Activated CD4-positive, CD25-positive, alpha-beta regulatory T cell treated with anti-CD3 and anti-CD28 coated beads, Interleukin-2, amount 50 U/mL, for 16 hours (primary cell): ENCODE results near the gene RASSF8.

ENCODE experiments used
- DNase-seq: peaks from one replicate; pipeline ENCODE4 v3.0.0-alpha.2; 2020; ENCODE audit warnings: low read depth, low spot score

Gene RASSF8

DNA sequence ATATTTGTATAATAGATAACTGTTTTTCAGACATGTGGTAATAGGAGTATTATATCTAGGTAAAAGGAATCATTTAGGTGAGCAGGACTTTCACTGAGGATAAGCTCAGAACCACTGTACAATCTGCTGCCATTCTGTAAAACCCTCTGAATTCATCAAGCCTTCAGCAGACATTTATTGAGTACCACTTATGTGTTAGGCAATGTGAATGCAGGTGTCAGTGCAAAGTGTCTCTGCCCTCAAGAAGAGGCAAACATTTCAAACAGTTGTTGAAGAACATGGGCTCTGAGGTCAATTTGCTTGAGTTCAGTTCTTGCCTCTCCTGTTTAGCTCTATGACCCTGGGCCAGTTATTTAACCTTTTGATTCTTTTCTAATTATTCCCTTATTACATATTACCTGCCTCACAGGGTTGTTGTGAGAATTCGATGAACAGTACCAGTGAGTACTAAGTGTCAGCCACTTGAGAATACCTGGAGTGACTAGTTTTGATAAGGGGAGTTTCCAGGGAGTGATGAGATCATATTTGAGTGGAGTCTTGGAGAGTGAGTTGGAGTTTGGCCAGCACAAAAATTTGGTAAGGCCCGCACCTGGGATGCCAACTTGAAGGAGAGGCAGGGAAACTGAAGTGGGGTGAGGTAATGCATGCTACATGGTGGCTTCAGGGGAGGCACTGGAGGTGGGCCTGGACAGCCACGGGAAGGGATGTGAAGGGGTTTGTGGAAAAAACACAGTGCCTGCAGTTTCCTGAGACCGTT lies 33.7 kb downstream of the RASSF8 start:
- DNase-seq, result no peak

DNA sequence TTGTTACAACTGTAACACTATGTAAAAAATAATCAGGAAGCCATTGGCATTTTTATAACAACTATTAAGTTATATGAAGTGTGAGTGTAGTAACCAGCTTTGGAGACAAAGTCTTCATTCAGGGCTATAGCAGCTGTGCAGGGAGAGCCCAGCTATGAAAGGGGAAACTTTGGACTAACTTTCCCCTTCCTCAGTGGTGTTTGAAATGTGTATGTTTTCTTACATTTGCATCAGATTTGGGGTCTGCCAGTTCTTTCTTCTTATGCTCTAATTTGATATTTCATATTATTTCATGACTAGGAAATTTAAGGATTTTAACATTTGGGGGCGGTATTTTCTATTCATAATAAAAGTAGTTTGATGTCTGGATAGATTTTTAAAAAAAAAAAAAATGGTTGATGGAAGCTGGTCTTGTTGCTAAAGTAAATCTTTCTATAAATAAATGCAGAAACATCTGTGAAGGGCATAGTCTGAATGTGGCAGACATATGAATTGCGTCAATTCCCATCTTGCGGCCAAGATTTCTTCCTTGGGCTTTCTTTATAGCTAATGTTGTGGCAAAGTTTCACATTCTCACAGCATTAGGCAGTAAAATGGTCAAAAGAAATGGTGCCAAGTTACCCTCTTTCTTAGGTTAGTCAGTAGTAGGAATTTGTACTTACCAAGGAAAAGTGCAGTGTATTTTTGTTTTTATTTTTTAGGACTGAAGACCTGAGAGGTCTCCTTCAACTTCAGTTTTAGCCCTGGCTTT lies 35.6 kb downstream of the RASSF8 start:
- no peak for DNase-seq

DNA sequence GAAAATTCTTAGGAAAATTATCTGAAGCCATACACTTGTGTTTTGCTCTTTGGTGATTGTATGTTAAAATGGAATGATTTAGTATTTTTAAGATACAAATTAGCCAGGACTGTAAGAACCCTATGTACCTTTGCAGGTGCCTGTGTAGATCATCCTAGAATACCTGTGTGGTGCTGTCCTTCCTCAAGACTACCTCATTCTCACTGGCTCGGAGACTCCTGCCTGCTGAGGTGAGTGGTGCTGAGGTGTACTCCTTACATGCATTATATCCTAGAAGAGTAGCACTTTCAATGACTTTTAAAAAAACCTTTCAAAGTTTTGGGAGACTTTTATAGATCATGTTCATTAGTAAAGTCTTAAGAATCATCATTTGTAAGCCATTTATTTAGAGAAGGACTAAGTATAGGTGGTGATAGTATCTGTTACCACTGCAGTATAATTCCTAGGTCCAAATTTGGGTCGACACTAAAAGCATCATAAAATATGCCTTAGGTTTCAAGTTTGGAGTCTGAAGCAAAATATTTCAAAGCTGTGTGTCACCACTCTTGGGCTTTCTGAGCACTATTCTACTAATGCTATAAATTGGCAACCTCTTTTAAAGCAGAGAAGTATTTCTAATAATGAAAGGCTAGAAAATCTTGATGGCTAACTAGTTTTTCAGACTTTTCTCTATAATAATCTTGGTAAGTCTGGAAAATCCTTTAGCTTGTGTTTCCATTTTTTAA lies 36.6 kb downstream of the RASSF8 start:
- no peak for DNase-seq

DNA sequence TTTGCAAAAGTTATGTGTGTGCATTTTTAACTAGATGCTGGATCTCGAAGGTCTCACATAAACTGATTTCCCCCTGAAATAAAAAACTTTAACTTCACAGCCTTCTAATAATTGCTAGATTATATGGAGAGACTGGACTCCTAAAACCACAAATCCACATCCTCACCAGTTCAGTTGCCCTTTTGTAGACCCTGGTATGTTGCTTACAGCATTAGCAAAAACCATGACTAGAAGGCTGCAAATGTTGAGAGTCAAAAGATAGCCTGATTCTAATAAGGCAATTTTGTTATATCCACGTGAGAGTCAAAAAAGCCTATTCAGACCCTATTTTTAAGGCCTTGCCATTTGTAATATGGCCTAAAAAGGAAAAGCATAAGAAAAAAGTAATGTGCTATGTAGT lies 37.4 kb downstream of the RASSF8 start:
- DNase-seq, result no peak

DNA sequence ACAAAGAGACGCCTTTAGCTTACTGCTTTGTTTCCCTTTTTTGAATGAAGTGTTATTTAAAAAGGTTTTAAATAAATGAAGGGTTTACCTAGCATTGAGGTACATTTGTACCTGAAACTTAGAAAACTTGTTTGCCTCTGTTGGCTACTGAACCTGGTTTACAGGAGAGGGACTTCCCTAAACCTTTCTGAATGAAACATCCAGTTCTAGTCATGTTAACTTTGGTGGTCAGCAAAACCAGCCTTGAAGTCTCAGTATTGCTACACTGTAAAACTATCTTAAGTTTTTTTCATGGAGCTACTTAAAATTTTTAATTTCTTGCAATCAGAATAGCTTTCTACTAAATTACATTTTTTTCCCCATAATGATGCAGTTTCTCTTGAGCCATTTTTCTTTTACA lies 38.2 kb downstream of the RASSF8 start:
- no peak for DNase-seq

DNA sequence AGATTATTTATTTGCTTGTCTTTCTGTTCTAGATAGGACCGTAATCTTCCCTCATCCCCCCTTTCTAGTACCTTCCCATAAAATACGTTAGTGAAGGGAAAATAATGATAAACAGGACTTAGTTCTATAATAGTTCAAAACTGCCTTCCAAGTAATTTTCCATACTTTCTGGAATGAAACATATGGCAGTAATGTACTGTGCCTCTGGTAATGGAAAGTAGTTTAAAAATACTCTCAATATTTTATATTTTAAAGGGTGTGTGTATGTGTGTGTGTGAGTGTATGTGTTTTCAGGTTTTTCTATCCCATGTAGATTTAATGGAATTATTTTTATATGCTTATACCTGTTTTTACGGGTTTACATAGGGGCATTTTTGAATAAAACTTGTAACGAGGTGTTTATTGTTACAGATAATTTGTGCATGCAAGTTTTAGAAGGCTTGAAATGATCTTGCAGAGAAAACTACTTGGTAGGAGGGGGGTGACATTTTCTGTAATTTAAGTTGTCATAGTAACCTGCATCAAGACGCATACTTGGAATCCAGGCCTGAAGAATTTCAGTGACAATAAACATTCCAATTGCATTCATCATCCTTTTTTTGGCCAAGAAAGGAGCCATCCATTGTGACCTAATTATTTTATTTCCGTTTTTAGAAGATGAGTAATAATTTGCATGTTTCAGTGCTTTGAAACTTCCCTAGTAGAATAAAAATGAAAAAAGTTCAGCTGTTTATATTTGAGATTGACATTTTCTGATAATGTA lies 38.9 kb downstream of the RASSF8 start:
- DNase-seq, result no peak

DNA sequence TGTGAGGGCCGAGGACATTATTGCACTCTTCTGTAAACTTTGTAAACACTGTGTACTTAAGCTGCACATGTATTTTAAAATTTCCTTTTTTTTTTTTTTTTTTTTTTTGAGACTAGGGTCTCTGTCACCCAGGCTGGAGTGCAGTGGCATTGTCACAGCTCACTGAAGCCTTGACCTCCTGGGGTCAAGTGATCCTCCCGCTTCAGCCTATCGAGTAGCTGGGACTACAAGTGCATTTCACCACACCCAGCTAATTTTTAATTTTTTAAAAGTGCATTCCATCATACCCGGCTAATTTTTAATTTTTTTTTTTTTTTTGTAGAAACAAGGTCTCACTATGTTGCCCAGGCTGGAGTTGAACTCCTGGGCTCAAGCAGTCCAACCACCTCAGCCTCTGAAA lies 42.4 kb downstream of the RASSF8 start:
- no peak for DNase-seq

DNA sequence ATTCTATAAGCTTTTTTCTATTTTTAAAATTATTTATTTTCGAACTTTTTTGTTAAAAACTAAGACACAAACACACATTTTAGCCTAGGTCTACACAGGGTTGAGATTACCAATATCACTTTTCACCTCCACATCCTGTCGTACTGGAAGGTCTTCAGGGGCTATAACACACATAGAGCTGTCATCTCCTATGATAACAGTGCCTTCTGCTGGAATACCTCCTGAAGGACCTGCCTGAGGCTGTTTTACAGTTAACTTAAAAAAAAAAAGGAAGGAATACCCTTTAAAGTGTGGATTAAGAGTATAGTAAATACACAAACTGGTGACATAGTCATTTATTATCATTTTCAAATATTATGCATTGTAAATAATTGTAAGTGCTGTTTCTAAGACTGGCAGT lies 43.0 kb downstream of the RASSF8 start:
- DNase-seq, result no peak

DNA sequence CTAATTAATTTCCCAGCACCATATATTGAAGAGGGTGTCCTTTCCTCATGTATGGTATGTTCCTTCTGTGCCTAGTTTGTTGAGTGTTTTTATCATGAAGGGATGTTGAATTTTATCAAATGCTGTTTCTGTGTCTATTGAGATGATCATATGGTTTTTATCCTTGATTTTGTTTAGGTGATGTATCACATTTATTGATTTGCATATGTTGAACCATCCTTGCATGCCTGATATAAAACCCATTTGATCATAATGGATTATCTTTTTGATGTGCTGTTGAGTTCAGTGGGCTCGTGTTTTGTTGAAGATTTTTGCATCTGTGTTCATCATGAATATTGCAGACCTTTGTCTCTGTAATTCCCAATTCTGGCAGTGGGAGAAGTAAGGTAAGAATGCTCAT lies 44.6 kb downstream of the RASSF8 start:
- DNase-seq, result no peak

DNA sequence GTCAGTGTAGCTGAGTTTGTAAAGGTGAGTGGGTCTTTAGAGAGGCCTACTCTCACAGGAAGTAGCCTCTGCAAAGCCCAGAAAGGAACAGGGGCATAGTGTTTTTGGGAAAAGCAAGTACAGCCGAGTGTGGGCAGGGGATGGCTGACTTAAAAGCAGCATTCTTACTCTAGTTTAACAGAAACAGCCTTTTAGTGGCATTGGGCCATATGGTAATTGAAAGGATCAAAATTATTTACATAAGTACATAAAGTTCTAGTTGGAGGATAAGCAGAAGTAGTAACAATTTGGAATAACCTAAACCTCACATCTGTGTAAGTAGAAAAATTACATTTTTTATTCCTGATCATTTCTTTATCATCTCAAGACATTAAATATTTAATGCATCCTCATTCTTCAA lies 49.1 kb downstream of the RASSF8 start:
- DNase-seq, result no peak

DNA sequence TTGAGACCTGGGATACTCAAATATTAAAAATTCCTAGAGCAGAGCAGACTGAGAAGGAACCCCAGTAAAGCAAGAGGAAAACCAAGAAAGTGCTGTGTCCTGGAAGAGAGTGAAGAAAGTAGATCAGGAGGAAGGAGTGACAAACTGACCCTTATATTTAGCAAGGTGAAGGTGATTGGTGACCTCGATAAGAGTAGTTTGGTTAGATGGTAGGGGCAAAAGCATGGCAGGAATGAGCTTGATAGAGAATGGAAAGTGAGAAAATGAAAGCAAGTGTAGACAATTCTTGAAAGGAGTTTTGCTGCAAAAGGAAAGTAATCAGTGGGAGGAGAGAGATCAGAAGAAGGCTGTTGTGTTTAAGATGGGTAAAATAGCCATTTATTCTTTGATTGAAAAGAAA lies 51.1 kb downstream of the RASSF8 start:
- no peak for DNase-seq

DNA sequence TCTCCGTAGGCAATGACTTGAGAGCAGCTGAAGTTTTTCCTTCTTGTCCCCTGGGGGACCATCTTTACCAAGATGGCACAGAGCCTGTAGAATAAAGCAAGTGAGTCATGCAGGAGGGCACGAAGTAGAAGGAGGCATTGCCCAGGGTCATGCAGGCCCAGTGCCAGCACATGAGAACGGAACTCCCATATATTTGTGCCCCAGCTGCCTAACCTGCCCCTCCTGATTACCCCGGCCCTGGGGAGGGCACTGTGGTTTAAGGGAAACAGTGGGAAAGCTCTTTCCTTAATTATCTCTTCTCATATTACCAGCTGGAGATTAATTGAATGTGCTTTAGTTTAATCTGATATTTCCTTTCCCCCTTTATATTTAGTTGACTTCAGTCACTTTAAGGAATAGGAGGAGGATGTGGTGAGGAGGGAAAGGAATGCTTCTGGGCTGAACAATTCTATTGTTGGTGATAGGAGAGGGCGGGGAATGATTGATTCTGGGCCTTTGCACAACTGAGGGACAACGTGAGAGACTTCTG lies 51.9 kb downstream of the RASSF8 start:
- no peak for DNase-seq

DNA sequence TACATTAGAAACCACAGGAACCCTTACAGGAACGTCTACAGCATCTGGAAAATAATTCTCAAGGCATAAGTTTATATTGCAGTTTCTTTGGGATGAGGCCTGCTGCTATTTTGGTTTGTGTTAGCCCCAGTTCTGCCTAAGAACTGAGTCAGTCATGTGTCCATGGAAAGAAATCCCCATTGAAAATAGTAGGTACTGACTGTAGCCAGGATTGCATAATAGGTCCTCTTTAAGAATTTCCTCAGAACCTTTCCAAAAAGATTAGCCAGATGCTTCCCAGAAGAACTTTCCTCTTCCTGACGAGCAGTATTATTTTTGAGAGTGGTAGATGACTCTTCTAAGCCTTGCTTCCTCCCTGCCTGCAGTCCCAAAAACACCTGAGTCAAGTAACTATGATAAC lies 52.6 kb downstream of the RASSF8 start:
- no peak for DNase-seq

DNA sequence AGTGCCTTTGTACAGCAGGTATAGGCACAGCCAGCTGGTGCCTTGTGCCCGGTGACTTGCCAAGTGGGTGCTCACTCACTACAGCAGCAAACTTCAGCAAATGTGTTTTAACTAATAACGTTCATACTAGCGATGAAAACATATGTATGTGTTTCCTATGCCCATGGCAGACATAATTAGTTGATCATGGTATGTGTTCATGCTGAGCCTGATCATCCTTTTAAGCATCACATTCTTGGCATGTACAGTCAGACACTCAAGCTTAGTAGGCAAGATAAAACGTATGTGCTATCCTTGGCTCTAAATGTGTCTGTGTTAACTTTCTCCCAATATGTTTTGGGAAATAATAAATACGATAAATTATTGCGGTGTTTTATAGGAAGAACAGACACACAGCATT lies 55.6 kb downstream of the RASSF8 start:
- DNase-seq, result no peak

DNA sequence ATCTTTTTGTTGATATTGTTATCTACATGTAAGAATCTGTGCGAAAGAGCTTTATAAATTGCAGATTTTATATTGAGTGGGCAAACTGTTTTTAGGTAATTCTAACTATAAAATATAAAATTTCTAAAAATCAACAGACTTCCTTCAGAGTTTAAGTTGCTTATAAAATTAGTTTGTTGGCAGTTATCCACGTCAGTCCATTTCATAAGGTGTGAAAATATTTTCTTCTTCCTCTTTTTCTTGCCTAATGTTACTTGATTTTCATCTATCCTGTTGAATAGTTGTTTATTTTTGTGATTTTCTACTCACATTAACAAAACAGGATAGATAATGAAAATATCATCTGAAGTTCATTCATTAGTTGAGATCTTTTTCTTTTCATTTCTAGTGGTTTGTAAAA lies 58.0 kb downstream of the RASSF8 start:
- DNase-seq, result no peak

DNA sequence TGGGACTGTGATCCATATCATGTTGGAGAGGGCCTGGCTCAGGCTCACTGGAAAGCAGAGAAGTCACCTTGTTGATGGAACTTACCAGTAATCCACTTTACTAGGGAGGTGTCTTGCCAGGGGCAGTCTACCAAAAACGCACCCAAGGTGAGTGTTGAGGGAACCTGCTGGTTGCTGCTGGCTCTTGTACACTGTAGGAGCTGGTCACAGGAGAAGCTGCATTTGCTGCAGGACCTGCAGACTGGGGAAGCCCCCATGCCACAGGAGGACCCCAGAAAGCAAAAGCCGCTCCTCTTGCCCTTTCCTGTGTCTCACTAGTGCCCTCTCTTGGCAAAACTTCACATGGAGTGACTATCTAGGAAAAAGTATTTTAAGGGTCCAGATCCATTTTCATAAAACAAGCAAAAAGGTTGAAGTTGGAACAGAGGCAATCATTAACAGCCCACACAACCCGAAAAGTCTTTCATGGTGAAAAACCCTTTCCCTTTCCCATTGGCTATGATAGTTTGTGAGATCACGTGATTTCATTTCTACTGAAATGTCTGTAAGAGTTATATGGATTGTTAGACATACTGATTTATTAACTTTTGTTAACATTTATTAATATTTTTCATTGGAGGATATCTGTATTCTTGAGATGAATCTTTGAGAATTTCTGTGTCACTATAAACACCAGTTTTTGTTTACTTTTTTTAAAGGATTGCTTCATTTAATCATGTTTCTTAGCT lies 59.2 kb downstream of the RASSF8 start:
- DNase-seq, result no peak

DNA sequence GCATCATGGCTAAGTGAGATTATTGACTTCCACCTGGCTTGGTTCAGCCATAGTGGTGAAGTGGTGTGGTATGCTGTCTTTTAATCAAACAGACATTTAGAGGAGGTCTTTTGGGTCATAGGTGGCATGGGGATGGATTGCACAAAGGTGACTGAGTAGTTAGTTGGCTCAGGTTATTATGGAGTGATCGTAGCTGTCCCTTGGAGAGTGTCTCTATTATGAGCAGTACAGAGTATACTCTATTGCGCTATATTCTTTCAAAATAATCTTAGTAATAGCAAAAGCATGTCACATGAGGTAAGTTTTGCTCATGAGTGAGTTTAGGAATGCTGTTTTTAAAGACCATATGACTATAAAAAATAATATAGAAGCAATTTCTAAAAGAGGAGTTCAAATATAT lies 60.4 kb downstream of the RASSF8 start:
- DNase-seq, result no peak

DNA sequence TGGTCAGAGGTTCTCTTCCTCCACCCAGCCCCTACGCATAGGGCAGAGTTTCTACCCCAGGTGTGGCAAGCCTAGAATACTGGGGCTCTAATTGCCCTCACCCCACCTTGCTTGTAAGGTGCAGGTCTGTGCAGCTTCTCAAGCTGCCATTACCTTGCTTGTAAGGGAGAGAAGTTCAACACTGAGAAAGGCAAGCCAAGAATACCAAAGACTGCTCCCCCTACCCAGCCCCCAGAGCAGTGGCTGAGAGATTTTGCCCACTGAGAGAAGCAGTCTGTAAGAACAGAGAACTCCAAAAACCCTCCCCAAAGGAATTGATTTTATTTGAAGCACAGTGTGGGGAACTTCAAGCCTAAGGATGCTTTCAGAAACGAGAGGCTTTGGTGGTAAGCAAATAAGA lies 63.1 kb downstream of the RASSF8 start:
- no peak for DNase-seq

DNA sequence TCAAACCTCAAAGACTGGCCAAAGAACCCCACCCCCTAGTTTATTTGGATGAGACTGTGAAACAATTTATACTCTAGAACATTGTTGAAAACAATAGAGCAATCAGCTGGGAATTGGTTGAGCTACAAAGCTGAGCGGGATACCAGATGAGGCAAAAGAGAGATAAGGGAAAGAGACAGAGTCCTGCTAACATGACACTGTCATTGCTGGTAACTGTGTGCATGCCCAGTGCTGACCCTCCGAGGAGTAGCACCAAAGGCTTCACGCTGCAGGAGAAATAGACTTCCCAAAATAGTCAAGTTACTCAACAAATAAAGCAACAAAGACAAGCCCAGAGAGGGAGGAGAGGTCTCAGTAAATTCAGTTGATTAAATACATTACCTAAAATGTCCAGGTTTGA lies 63.6 kb downstream of the RASSF8 start:
- no peak for DNase-seq

DNA sequence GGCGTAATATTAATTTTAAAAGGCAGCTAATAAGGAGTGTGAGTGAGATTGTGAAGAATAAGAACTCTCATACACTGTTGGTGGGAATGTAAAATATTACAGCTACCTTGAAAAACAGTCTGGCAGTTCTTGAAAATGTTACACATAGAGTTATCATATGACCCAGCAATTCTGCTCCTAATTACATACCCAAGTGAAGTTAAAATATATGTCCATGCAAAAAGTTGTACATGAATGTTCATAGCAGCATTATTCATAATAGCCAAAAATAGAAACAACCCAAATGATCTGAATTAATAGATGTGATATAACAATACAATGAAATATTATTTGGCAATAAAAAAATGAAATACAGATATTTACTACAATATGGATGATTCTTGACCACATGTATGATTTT lies 68.2 kb downstream of the RASSF8 start:
- DNase-seq, result no peak

DNA sequence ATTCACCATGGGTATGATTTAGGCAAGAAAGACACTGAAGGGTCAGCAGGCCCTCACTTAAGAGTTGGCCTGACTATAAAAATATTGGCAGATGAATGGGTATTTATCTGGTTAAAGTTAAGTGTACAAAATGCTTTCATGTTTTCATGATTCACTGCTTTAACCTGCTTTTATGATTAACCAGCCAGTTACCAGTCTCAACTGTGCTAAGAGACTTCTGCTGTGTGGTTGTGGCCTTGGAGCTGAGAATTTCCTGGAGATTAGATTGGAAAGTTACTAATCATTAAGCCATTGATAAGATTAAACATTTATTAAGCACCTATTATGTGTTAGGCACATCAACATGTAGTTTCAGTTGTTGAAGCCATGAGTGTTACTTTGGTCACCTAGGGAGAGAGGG lies 68.9 kb downstream of the RASSF8 start:
- DNase-seq, result no peak
